HepG2 (cell line): Measurements from ENCODE around the gene TIMM23. TPM values are rescaled to one million over a fixed set of nuclear protein-coding genes. Genes with fewer than 3 reads are reported as not detected.

Source experiments
- ASH2L ChIP-seq: fragments of 300-600, 200-600 bp; sonication (generic); IDR thresholded peaks from 2 replicates; pipeline ENCODE4 v1.7.0; 2017; ENCODE audit warnings: low read depth, mild to moderate bottlenecking, moderate library complexity, mixed read lengths, low read length; ENCODE audit not compliant: insufficient read length
- CBFB ChIP-seq: sonication (generic); formaldehyde crosslinking; IDR thresholded peaks from 2 replicates; pipeline ENCODE4 v1.4.0; 2020; ENCODE audit warnings: missing genetic modification reagents
- DBP ChIP-seq: sonication (generic); formaldehyde crosslinking; IDR thresholded peaks from 2 replicates; pipeline ENCODE4 v1.4.0; 2020; ENCODE audit warnings: missing genetic modification reagents; ENCODE audit errors: not compliant biosample characterization
- EHMT2 ChIP-seq: fragments of 200-600 bp; sonication (generic); IDR thresholded peaks from 2 replicates; pipeline ENCODE4 v1.7.0; 2017; ENCODE audit warnings: antibody characterized with exemption, low read depth, low read length, borderline replicate concordance
- FOSL2 ChIP-seq: sonication (generic); formaldehyde crosslinking; IDR thresholded peaks from 2 replicates; pipeline ENCODE4 v1.4.0; 2020; ENCODE audit warnings: missing genetic modification reagents
- FOXP1 ChIP-seq, 2 experiments: fragments of 450-650 bp in 1 of 2; IDR thresholded peaks; 2 replicates each; pipeline ENCODE4 v1.6.1; 2017 to 2018; ENCODE audit warnings: antibody characterized with exemption in 1 of 2
- GTF3A ChIP-seq: sonication (generic); formaldehyde crosslinking; conservative IDR thresholded peaks from 2 replicates; pipeline ENCODE4 v1.4.0; 2020; ENCODE audit warnings: mild to moderate bottlenecking, missing genetic modification reagents
- IRF2 ChIP-seq: IDR thresholded peaks from 2 replicates; pipeline ENCODE4 v1.6.1; 2018; ENCODE audit warnings: missing genetic modification reagents, missing compliant biosample characterization
- MAX ChIP-seq: IDR thresholded peaks from 2 replicates; pipeline ENCODE4 v1.6.1; 2012; ENCODE audit warnings: inconsistent platforms
- MEF2D ChIP-seq: sonication (generic); formaldehyde crosslinking; IDR thresholded peaks from 2 replicates; pipeline ENCODE4 v1.5.1; 2020; ENCODE audit warnings: mild to moderate bottlenecking, missing genetic modification reagents
- MIER3 ChIP-seq: IDR thresholded peaks from 2 replicates; pipeline ENCODE4 v1.6.1; 2016; ENCODE audit warnings: missing compliant biosample characterization, borderline replicate concordance
- MIXL1 ChIP-seq: IDR thresholded peaks from 2 replicates; pipeline ENCODE4 v1.6.1; 2016
- PHF21A ChIP-seq: sonication (generic); formaldehyde crosslinking; IDR thresholded peaks from 2 replicates; pipeline ENCODE4 v1.5.0; 2020; ENCODE audit warnings: mild to moderate bottlenecking, missing genetic modification reagents
- PHF8 ChIP-seq: sonication (generic); formaldehyde crosslinking; IDR thresholded peaks from 2 replicates; pipeline ENCODE4 v1.5.0; 2020; ENCODE audit warnings: missing genetic modification reagents
- RAD51 ChIP-seq: fragments of 450-650 bp; IDR thresholded peaks from 2 replicates; pipeline ENCODE4 v1.6.1; 2016; ENCODE audit warnings: borderline replicate concordance
- TAF1 ChIP-seq: sonication (generic); formaldehyde crosslinking; IDR thresholded peaks from 2 replicates; pipeline ENCODE4 v1.4.0; 2020; ENCODE audit warnings: missing genetic modification reagents
- TBL1XR1 ChIP-seq: fragments of 150-350 bp; IDR thresholded peaks from 2 replicates; pipeline ENCODE4 v1.6.1; 2014; ENCODE audit warnings: borderline replicate concordance, low read length; ENCODE audit not compliant: partially characterized antibody
- USF2 ChIP-seq, 2 experiments: sonication (generic) in 1 of 2; formaldehyde crosslinking in 1 of 2; IDR thresholded peaks; 2 replicates each; pipeline versions ENCODE4 v1.5.1 to v1.6.1; 2011 to 2020; ENCODE audit warnings: borderline replicate concordance in 1 of 2, low read depth in 1 of 2, low read length in 1 of 2, mild to moderate bottlenecking in 1 of 2, missing genetic modification reagents in 1 of 2, moderate library complexity in 1 of 2
- YY1 ChIP-seq: IDR thresholded peaks from 2 replicates; pipeline ENCODE4 v1.6.1; 2011; ENCODE audit warnings: low read length, low read depth, moderate library complexity, mild to moderate bottlenecking; ENCODE audit not compliant: insufficient read depth, insufficient replicate concordance
- ZBTB1 ChIP-seq: sonication (generic); formaldehyde crosslinking; IDR thresholded peaks from 2 replicates; pipeline ENCODE4 v1.4.0; 2020; ENCODE audit warnings: missing genetic modification reagents, borderline replicate concordance
- ZFAT ChIP-seq: sonication (generic); formaldehyde crosslinking; conservative IDR thresholded peaks from 2 replicates; pipeline ENCODE4 v1.8.1; 2023; ENCODE audit warnings: missing genetic modification reagents, inconsistent platforms
- ZMYM4 ChIP-seq: sonication (generic); formaldehyde crosslinking; IDR thresholded peaks from 2 replicates; pipeline ENCODE4 v1.8.1; 2023; ENCODE audit warnings: mild to moderate bottlenecking, missing genetic modification reagents
- ZNF317 ChIP-seq: sonication (generic); formaldehyde crosslinking; IDR thresholded peaks from 2 replicates; pipeline ENCODE4 v1.5.0; 2020; ENCODE audit warnings: mild to moderate bottlenecking, missing genetic modification reagents
- ZNF329 ChIP-seq: sonication (generic); formaldehyde crosslinking; IDR thresholded peaks from 2 replicates; pipeline ENCODE4 v1.9.0; 2021; ENCODE audit warnings: low read depth, mild to moderate bottlenecking, missing genetic modification reagents
- ZNF816 ChIP-seq: sonication (generic); formaldehyde crosslinking; IDR thresholded peaks from 2 replicates; pipeline ENCODE4 v1.8.0; 2022; ENCODE audit warnings: missing genetic modification reagents, mild to moderate bottlenecking, borderline replicate concordance
- polyA plus RNA-seq, 8 experiments: library from polyadenylated mRNA; depleted of rRNA in 3 of 8; stranded (reverse) in 7 of 8; unstranded in 1 of 8; fragments of >200 nt; fragmentation: Illumina TruSeq in 4 of 8; extraction: Trizol in 4 of 8; gene quantifications; 2 replicates each; pipeline versions ENCODE4 v1.2.1 to v1.2.3, GENCODE V29; 2011 to 2016; ENCODE audit warnings: low read depth in 4 of 8, missing spikeins in 1 of 8, mixed read lengths in 1 of 8; ENCODE audit not compliant: insufficient read depth in 1 of 8
- total RNA-seq, 5 experiments: library from RNA; depleted of rRNA; stranded (reverse); fragments of >200 nt; fragmentation: Illumina TruSeq; extraction: Trizol; gene quantifications; 2 replicates each; pipeline ENCODE4 v1.2.3, GENCODE V29; 2016; ENCODE audit warnings: low read depth in 1 of 5

Gene TIMM23
- total and polyA plus RNA-seq, 2 of the 13 experiments (the other 11 are each of a cell fraction or from before 2014, with no cell fraction given) = 80.2 to 98.6 TPM

GRCh38 chr10:46035923-46036849, 63.9 kb downstream of the TIMM23 start (continued):
- TF ChIP-seq EHMT2 = no peak; the same call in 1 of the 2 replicates
- TF ChIP-seq DBP (CRISPR knock-in tag) = no peak
- TF ChIP-seq IRF2 (CRISPR knock-in tag) = peak; percentile 61
- peak; percentile 61; the same call in 1 of the 2 replicates for TF ChIP-seq MAX
- TF ChIP-seq ZBTB1 (CRISPR knock-in tag) = no peak
- no peak for TF ChIP-seq CBFB (CRISPR knock-in tag)
- peak; percentile 50 for TF ChIP-seq YY1
- peak; percentile 84; the same call in 1 of the 2 replicates for TF ChIP-seq ZMYM4
- TF ChIP-seq ZNF816 = no peak; the same call in 1 of the 2 replicates
- no peak for TF ChIP-seq GTF3A (CRISPR knock-in tag)
- peak; percentile 46; the same call in 1 of the 2 replicates for TF ChIP-seq PHF8
- TF ChIP-seq TBL1XR1 = no peak
- no peak for TF ChIP-seq ZNF329 (CRISPR knock-in tag)
- TF ChIP-seq ZNF317 (CRISPR knock-in tag) = peak; percentile 84
- peak; percentile 76 for TF ChIP-seq ASH2L
- TF ChIP-seq MEF2D = peak; percentile 89
- TF ChIP-seq MIER3 (CRISPR knock-in tag) = no peak
- TF ChIP-seq TAF1 (CRISPR knock-in tag) = no peak
- peak; percentile 82 for TF ChIP-seq PHF21A (CRISPR knock-in tag)
- no peak for TF ChIP-seq FOXP1 (IDR thresholded peaks at IDR 0.05)
- TF ChIP-seq FOXP1 (CRISPR knock-in tag; IDR thresholded peaks at IDR 0.05) = peak; percentile 72
- no peak for TF ChIP-seq ZFAT (CRISPR knock-in tag)
- TF ChIP-seq FOSL2 (CRISPR knock-in tag) = peak; percentile 41
- TF ChIP-seq RAD51 = no peak
- TF ChIP-seq MIXL1 (CRISPR knock-in tag) = 0 out of 2 replicates have a peak, but pooled peaks have one; percentile 5
- no peak for TF ChIP-seq USF2 (IDR thresholded peaks at IDR 0.05; ENCODE audit: low read depth, low read length)
- no peak for TF ChIP-seq USF2 (CRISPR knock-in tag; IDR thresholded peaks at IDR 0.05; ENCODE audit: borderline replicate concordance)
